ENCODE results near the gene GARIN5A. TPM values are rescaled to one million over a fixed set of nuclear protein-coding genes. Genes with fewer than 3 reads are reported as not detected.

GARIN5A gene
- polyA plus RNA-seq, 3 donors, result 0.41 TPM; not detected in 2

GRCh38 chr19:50512112-50512998, 35.7 kb upstream of the GARIN5A start:
- Histone ChIP-seq H3K9ac (ENCODE audit: insufficient read depth, low read length, poor library complexity, severe bottlenecking) (no peak overlapping the region), H3K36me3 (replicated peaks in 1 of 2; ENCODE audit: control insufficient read depth in 1 of 2, insufficient read depth in 2 of 2, low read length in 2 of 2) (no peaks in the 10 kb centered on the region), H3K4me1 (ENCODE audit: control insufficient read depth in 1 of 2, insufficient read depth in 2 of 2, low read length in 2 of 2) (peaks cover 11 to 16% of the 10 kb centered on the region in 2 donors), H2AFZ (ENCODE audit: insufficient read depth, low read depth, low read length, poor library complexity, severe bottlenecking) (no peak overlapping the region), H3K27ac (ENCODE audit: low read depth in 1 of 2, low read length in 2 of 2) (no peak overlapping the region), H4K20me1 (ENCODE audit: insufficient read depth, low read length) (no peaks in the 10 kb centered on the region), H3K27me3 (ENCODE audit: control insufficient read depth in 2 of 2, insufficient read depth in 2 of 2, low read length in 2 of 2) (peaks cover 0 to 6% of the 10 kb centered on the region in 2 donors), H3K9me3 (replicated peaks in 1 of 2; ENCODE audit: control insufficient read depth in 1 of 2, insufficient read depth in 1 of 2, low read length in 2 of 2) (no peaks in the 10 kb centered on the region), H3K79me2 (ENCODE audit: insufficient read depth, low read length) (peaks cover 4% of the 10 kb centered on the region), H3K4me3 (replicated peaks in 1 of 3; ENCODE audit: low read depth in 2 of 3, low read length in 3 of 3) (peak overlapping the region in 1 of 3 experiments; percentile 91), H3K4me2 (replicated peaks; ENCODE audit: extremely low read depth, low read length, poor library complexity, severe bottlenecking) (no peak overlapping the region)
- WGBS (ENCODE audit: insufficient coverage), result 96% methylated on average over 32 of the region's 36 CpGs
- TF ChIP-seq CTCF (IDR thresholded peaks at IDR 0.05), result no peak
- H3K27ac Mint-ChIP-seq, result peak overlapping the region in 2 of 7 donors; percentile 38 to 92
- H3K4me3 Mint-ChIP-seq, result no peak overlapping the region
- peaks cover 19 to 37% (median 24%) of the 10 kb centered on the region in 3 donors for H3K27me3 Mint-ChIP-seq (ENCODE audit: low read depth in 3 of 3)
- peaks cover 0 to 2% (median 0%) of the 10 kb centered on the region in 7 donors for H3K9me3 Mint-ChIP-seq
- intact Hi-C loops (cut with micrococcal nuclease), result loop anchor here in 1 of 2 donors (5.0 kb wide), 2 partner anchors 130 to 290 kb away; partner anchors contain the start of gene POLD1
- H3K4me1 Mint-ChIP-seq, result peaks cover 15% of the 10 kb centered on the region
- DNase-seq, result no peak
- peaks cover 7 to 9% of the 10 kb centered on the region in 2 donors for H3K36me3 Mint-ChIP-seq

- H3K36me3 ChIP-seq (replicated peaks in 1 of 2; ENCODE audit: control insufficient read depth in 1 of 2, insufficient read depth in 2 of 2, low read length in 2 of 2), result no peaks in the 10 kb centered on the region
- H3K4me2 ChIP-seq (replicated peaks; ENCODE audit: extremely low read depth, low read length, poor library complexity, severe bottlenecking), result peak within 1 kb of the TSS; percentile 88
- H4K20me1 ChIP-seq (ENCODE audit: insufficient read depth, low read length), result no peaks in the 10 kb centered on the region
- H3K9me3 Mint-ChIP-seq, result peaks cover 0 to 2% (median 0%) of the 10 kb centered on the region in 7 donors
- H3K4me1 Mint-ChIP-seq, result peaks cover 15% of the 10 kb centered on the region
- peak within 1 kb of the TSS; percentile 77 to 91 (median 83) for H3K4me3 ChIP-seq (replicated peaks in 1 of 3; ENCODE audit: low read depth in 2 of 3, low read length in 3 of 3)
- no peaks in the 10 kb centered on the region for H3K9me3 ChIP-seq (replicated peaks in 1 of 2; ENCODE audit: control insufficient read depth in 1 of 2, insufficient read depth in 1 of 2, low read length in 2 of 2)
- H3K27ac ChIP-seq (ENCODE audit: low read depth in 1 of 2, low read length in 2 of 2), result peak within 1 kb of the TSS; percentile 72 to 91
- H3K79me2 ChIP-seq (ENCODE audit: insufficient read depth, low read length), result peaks cover 4% of the 10 kb centered on the region
- peak within 1 kb of the TSS; percentile 92 to 97 (median 96) for H3K27ac Mint-ChIP-seq
- peak within 1 kb of the TSS; percentile 90 to 95 for H3K4me3 Mint-ChIP-seq
- peak; percentile 99 to 100 (median 100) for DNase-seq
- intact Hi-C loops (cut with micrococcal nuclease), result loop anchor here (1.0 to 5.0 kb wide), 5 partner anchors 34 to 291 kb away; partner anchors contain the start of genes EMC10 (in 2 of the 2), GARIN5A (in 2 of the 2), NR1H2 (in 1 of the 2) and POLD1 (in 1 of the 2)
- peaks cover 0 to 6% of the 10 kb centered on the region in 2 donors for H3K27me3 ChIP-seq (ENCODE audit: control insufficient read depth in 2 of 2, insufficient read depth in 2 of 2, low read length in 2 of 2)
- H3K36me3 Mint-ChIP-seq, result peaks cover 9% of the 10 kb centered on the region in 2 donors
- H3K9ac ChIP-seq (ENCODE audit: insufficient read depth, low read length, poor library complexity, severe bottlenecking), result peak within 1 kb of the TSS; percentile 86
- no peak for TF ChIP-seq CTCF (IDR thresholded peaks at IDR 0.05)
- 1% methylated on average over 68 of the region's 69 CpGs for whole genome bisulfite sequencing (ENCODE audit: insufficient coverage)
- peaks cover 11 to 16% of the 10 kb centered on the region in 2 donors for H3K4me1 ChIP-seq (ENCODE audit: control insufficient read depth in 1 of 2, insufficient read depth in 2 of 2, low read length in 2 of 2)
- peak within 1 kb of the TSS; percentile 82 for H2AFZ ChIP-seq (ENCODE audit: insufficient read depth, low read depth, low read length, poor library complexity, severe bottlenecking)
- peaks cover 13 to 30% (median 21%) of the 10 kb centered on the region in 3 donors for H3K27me3 Mint-ChIP-seq (ENCODE audit: low read depth in 3 of 3)
These were observed 34.6 kb upstream of the GARIN5A start, which contains the start of gene JOSD2 for GRCh38 chr19:50511069-50511822. TSS of gene JOSD2 (minus strand) at chr19:50511191. CDS start at chr19:50510431, 760 bp downstream.

Measured in CD14-positive monocyte (primary cell).